Natural killer cell (primary cell): ENCODE measurements around the gene RND2. TPM values are rescaled to one million over a fixed set of nuclear protein-coding genes. Genes with fewer than 3 reads are reported as not detected.

Source experiments
- ATAC-seq, 3 donors: fragments of 150-1000 bp in 2 of 3; fragments of 200-7000 bp in 1 of 3; cut with Tn5 transposase; 1 replicate in 1 of 3; 2 replicates in 2 of 3; pipeline ENCODE4 v1.10.0; 2021; ENCODE audit warnings: mild to moderate bottlenecking in 2 of 3, moderate library complexity in 2 of 3
- DNase-seq, 2 donors: peaks; one replicate each; pipeline versions ENCODE4 v3.0.0 to v3.0.0-alpha.2; 2013 to 2021; ENCODE audit warnings: mixed read lengths in 1 of 2
- H3K27ac ChIP-seq: one replicate; pipeline ENCODE4 v1.5.1; 2013; ENCODE audit warnings: mild to moderate bottlenecking, low read length
- H3K27me3 ChIP-seq: one replicate; pipeline ENCODE4 v1.6.1; 2013; ENCODE audit warnings: low read length; ENCODE audit not compliant: control insufficient read depth, insufficient read depth
- H3K36me3 ChIP-seq: one replicate; pipeline ENCODE4 v1.6.1; 2013; ENCODE audit warnings: low read length; ENCODE audit not compliant: control insufficient read depth, insufficient read depth
- H3K4me1 ChIP-seq: one replicate; pipeline ENCODE4 v1.6.1; 2013; ENCODE audit warnings: low read length; ENCODE audit not compliant: control insufficient read depth, insufficient read depth
- H3K4me3 ChIP-seq: one replicate; pipeline ENCODE4 v1.5.1; 2013; ENCODE audit warnings: low read length
- H3K9me3 ChIP-seq: one replicate; pipeline ENCODE4 v1.6.1; 2013; ENCODE audit warnings: low read length; ENCODE audit not compliant: control insufficient read depth, insufficient read depth
- H3K27ac Mint-ChIP-seq, 2 donors: one replicate each; pipeline ENCODE4 v1.8.0; 2022; ENCODE audit warnings: mild to moderate bottlenecking in 2 of 2, mixed read lengths in 2 of 2, moderate library complexity in 1 of 2
- H3K27me3 Mint-ChIP-seq, 2 donors: one replicate each; pipeline ENCODE4 v1.8.0; 2022; ENCODE audit warnings: low read depth in 2 of 2, mixed read lengths in 2 of 2
- H3K36me3 Mint-ChIP-seq: one replicate; pipeline ENCODE4 v1.8.0; 2022; ENCODE audit warnings: mixed read lengths
- H3K4me1 Mint-ChIP-seq, 2 donors: one replicate each; pipeline ENCODE4 v1.8.0; 2022; ENCODE audit warnings: mixed read lengths in 2 of 2
- H3K4me3 Mint-ChIP-seq: one replicate; pipeline ENCODE4 v1.8.0; 2022; ENCODE audit warnings: mild to moderate bottlenecking, moderate library complexity, mixed read lengths
- H3K9me3 Mint-ChIP-seq, 2 donors: one replicate each; pipeline ENCODE4 v1.8.0; 2022; ENCODE audit warnings: mixed read lengths in 2 of 2
- CTCF ChIP-seq: fragments of 200-600 bp; IDR thresholded peaks from one replicate; pipeline ENCODE4 v1.8.0; 2022; ENCODE audit warnings: antibody characterized with exemption
- WGBS: methylation state at CpG from one replicate; pipeline ENCODE4 v1.1.7; 2013; ENCODE audit warnings: missing lambda C conversion rate; ENCODE audit not compliant: insufficient coverage; 5-methylcytosine and 5-hydroxymethylcytosine counted together
- intact Hi-C: fragments of 100-400 bp; cut with micrococcal nuclease; formaldehyde crosslinking; loops from one replicate; pipeline ENCODE4 v1.14.2; 2022
- total RNA-seq, 4 donors: library from RNA; stranded (reverse); fragments of 120-200 nt in 1 of 4; gene quantifications; one replicate each; pipeline versions ENCODE4 v1.2.3 to v1.2.4, GENCODE V29; 2013 to 2022

Gene RND2
- total RNA-seq, 3 donors from 2014 or later (not counting 1 experiment from before 2014, with no cell fraction given): 0.12 to 0.58 (median 0.14) TPM

- no peaks in the 10 kb centered on the region for H3K36me3 ChIP-seq
- ATAC-seq: no peak
- intact Hi-C loops: loop anchor here (5.0 to 10.0 kb wide), 5 partner anchors 105 to 345 kb away; partner anchors contain the start of genes BRCA1 and NBR1
- Mint-ChIP-seq H3K36me3 (no peaks in the 10 kb centered on the region), H3K4me1 (peaks cover 10 to 42% of the 10 kb centered on the region in 2 donors), H3K27me3 (no peaks in the 10 kb centered on the region), H3K9me3 (no peaks in the 10 kb centered on the region), H3K4me3 (peak overlapping the region; percentile 78), H3K27ac (peak overlapping the region in 1 of 2 donors; percentile 68)
- H3K27me3 ChIP-seq: no peaks in the 10 kb centered on the region
- peaks cover 31% of the 10 kb centered on the region for H3K4me1 ChIP-seq
- 95% methylated on average over 4 of the region's 6 CpGs for WGBS
- TF ChIP-seq CTCF: no peak
- H3K27ac ChIP-seq: no peak overlapping the region
- no peak for DNase-seq
- no peaks in the 10 kb centered on the region for H3K9me3 ChIP-seq
- no peak overlapping the region for H3K4me3 ChIP-seq
Observed at GRCh38 chr17:43020030-43020621, 4.9 kb upstream of the RND2 start.

GRCh38 chr17:43020789-43021740 is 4.0 kb upstream of the RND2 start:
- no peaks in the 10 kb centered on the region for H3K27me3 Mint-ChIP-seq
- H3K9me3 Mint-ChIP-seq: no peaks in the 10 kb centered on the region
- ATAC-seq (peak in 2 of 3 donors; percentile 7 to 25), DNase-seq (peak; percentile 26 to 73)
- no peak for TF ChIP-seq CTCF
- peak overlapping the region in 1 of 2 donors; percentile 78 for H3K27ac Mint-ChIP-seq
- H3K4me3 ChIP-seq: peak overlapping the region; percentile 79
- peaks cover 10 to 46% of the 10 kb centered on the region in 2 donors for H3K4me1 Mint-ChIP-seq
- no peaks in the 10 kb centered on the region for H3K36me3 Mint-ChIP-seq
- peaks cover 34% of the 10 kb centered on the region for H3K4me1 ChIP-seq
- H3K9me3 ChIP-seq: no peaks in the 10 kb centered on the region
- H3K27me3 ChIP-seq: no peaks in the 10 kb centered on the region
- 30% methylated on average over 20 of the region's 40 CpGs for WGBS
- intact Hi-C loops: loop anchor here (5.0 to 10.0 kb wide), 5 partner anchors 104 to 344 kb away; partner anchors contain the start of genes BRCA1 and NBR1
- H3K27ac ChIP-seq: peak overlapping the region; percentile 11
- no peaks in the 10 kb centered on the region for H3K36me3 ChIP-seq
- H3K4me3 Mint-ChIP-seq: peak overlapping the region; percentile 90

GRCh38 chr17:43021741-43022512 is 3.1 kb upstream of the RND2 start, which contains the start of gene VAT1:
Gene VAT1 (minus strand): TSS chr17:43022385. CDS start chr17:43022322, 63 bp downstream.
- Histone ChIP-seq H3K9me3 (no peaks in the 10 kb centered on the region), H3K4me1 (peaks cover 34% of the 10 kb centered on the region), H3K36me3 (no peaks in the 10 kb centered on the region), H3K4me3 (peak within 1 kb of the TSS; percentile 79), H3K27me3 (no peaks in the 10 kb centered on the region), H3K27ac (peak within 1 kb of the TSS; percentile 11)
- Mint-ChIP-seq H3K4me3 (peak within 1 kb of the TSS; percentile 90), H3K27ac (peak within 1 kb of the TSS in 1 of 2 donors; percentile 78), H3K36me3 (no peaks in the 10 kb centered on the region), H3K4me1 (peaks cover 10 to 46% of the 10 kb centered on the region in 2 donors), H3K27me3 (no peaks in the 10 kb centered on the region), H3K9me3 (no peaks in the 10 kb centered on the region)
- intact Hi-C loops: loop anchor here (5.0 to 10.0 kb wide), 5 partner anchors 103 to 343 kb away; partner anchors contain the start of genes BRCA1 and NBR1
- WGBS: under 1% methylated on average over 79 of the region's 80 CpGs
- no peak for TF ChIP-seq CTCF
- DNase-seq (peak; percentile 54 to 79), ATAC-seq (peak; percentile 51 to 69 (median 61))
